M059J (cell line): Measurements from ENCODE around the gene ALOX15B. TPM values are rescaled to one million over a fixed set of nuclear protein-coding genes. Genes with fewer than 3 reads are reported as not detected.
"Not testable (repeated sequence)": the region's sequence is repeated elsewhere in the genome, so short reads cannot be mapped to it uniquely, and the experiment has no call there.

Source experiments
- DNase-seq: peaks from one replicate; pipeline ENCODE4 v3.0.0-alpha.2; 2012; ENCODE audit warnings: low read depth
- total RNA-seq: library from RNA; depleted of rRNA; stranded (reverse); fragments of >200 nt; shearing (Covaris generic); gene quantifications from 2 replicates; pipeline ENCODE4 v1.2.3, GENCODE V29; 2014

Gene ALOX15B
- total RNA-seq, 1 experiment from 2014 or later, result not detected

DNA sequence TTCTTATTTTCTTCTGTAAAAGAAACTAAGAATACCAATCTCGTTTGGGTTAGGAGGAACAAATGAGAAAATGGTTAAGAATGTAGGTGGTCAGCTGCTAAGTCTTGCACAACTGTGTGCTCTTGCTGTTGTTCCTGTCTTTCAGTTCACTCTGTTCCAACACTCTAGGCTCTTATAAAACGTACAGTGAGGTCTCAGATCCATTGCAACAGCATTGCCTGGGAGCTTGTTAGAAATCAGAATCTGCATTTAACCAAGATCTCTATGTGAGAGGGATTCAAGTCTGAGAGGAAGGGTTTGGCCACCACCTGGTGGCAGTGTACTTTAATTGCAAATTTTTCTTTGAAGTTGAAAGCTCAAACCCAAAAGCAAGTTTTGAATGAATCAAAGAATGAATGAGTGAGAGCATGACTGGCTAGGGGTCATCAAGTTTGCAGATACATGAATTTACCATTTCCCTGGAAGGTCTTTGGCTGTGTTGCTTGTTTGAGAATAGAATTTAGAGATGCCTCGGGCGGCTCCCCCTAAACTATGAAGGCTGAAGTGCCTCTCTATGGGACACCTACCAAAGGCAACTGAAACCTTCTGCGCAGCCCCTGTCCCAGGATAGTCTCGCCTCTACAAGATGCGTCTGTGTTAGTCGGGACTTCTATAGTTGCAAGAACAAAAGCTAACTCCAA, 2.5 kb downstream of the ALOX15B start:
- DNase-seq, result peak; percentile 59

- DNase-seq, result no peak
Measured at GRCh38 chr17:8041979-8042378, 3.1 kb downstream of the ALOX15B start.

DNA sequence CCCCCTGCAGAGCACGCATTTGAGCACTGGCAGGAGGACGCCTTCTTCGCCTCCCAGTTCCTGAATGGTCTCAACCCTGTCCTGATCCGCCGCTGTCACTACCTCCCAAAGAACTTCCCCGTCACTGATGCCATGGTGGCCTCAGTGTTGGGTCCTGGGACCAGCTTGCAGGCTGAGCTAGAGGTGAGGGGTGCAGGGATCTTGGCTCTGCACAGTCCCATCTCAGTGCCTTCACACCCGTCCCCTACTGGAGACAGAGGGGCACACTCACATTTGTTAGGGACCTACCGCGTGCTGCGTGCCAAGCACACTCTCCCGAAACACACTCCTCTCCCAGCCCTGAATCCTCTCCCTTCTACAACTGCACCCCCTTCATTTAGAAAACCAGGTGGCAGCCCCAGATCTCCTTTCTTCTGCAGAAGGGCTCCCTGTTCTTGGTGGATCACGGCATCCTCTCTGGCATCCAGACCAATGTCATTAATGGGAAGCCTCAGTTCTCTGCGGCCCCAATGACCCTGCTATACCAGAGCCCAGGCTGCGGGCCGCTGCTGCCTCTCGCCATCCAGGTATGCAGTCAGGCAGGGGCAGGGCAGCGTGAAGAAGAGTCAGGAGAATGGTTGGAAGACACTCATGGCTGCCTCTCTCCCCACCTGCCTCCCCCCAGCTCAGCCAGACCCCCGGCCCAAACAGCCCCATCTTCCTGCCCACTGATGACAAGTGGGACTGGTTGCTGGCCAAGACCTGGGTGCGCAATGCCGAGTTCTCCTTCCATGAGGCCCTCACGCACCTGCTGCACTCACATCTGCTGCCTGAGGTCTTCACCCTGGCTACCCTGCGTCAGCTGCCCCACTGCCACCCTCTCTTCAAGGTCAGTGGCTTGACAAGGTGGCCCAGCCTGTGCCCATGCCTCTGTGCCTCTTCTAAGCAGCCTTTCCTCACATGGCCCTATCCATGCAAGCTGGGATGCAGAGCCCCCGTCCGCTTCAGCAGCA, 6.3 kb downstream of the ALOX15B start:
- no peak for DNase-seq

DNA sequence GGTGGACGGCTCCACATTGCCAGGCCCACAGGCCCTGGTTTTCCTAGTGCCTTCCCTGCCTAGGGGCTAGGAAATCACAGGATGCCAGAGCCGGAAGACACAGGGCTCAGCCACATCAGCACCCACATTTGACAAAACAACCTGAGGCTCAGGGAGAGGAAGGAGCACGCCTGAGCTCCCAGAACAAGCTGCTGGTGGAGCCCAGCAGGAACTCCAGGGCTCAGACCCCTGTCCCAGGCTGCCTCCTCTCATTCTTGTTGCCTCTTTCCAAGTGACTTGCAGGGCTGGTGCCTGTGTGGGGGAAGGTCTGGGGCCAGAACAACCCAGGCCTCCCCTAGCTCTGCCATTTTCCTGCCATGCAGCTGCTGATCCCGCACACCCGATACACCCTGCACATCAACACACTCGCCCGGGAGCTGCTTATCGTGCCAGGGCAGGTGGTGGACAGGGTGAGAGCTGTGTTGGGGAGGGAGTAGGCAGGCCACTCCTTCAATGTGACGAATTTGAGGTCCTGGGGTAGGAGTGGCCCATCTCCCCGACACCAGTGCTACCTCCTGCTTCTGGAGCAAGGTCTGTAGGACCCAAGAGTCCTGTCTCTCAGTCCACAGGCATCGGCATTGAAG, 7.6 kb downstream of the ALOX15B start:
- no peak for DNase-seq

DNA sequence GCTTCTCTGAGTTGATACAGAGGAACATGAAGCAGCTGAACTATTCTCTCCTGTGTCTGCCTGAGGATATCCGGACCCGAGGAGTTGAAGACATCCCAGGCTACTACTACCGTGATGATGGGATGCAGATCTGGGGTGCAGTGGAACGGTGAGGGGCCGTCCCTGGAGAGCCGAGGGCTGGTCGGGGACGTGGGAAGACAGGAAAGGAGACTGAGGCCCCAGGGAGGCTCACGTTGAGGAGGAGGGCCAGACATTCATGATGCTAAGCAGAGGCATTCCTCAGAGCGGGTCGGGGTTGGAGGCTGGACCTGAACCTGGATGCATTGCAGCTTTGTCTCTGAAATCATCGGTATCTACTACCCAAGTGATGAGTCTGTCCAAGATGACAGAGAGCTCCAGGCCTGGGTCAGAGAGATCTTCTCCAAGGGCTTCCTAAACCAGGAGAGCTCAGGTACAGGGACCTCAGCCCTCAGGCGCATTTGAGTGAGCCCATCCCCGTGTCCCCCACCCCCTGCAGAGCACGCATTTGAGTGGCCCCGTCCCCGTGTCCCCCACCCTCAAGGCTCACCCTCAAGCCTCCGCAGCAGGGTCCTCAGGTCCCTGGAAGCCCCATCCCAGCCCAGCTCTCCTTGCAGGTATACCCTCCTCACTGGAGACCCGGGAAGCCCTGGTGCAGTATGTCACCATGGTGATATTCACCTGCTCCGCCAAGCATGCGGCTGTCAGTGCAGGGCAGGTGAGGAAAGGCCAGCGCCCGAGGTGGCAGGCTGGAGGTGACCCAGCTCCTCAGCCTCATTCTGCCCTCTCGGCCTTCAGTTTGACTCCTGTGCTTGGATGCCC, 8.3 kb downstream of the ALOX15B start:
- DNase-seq, result no peak

DNA sequence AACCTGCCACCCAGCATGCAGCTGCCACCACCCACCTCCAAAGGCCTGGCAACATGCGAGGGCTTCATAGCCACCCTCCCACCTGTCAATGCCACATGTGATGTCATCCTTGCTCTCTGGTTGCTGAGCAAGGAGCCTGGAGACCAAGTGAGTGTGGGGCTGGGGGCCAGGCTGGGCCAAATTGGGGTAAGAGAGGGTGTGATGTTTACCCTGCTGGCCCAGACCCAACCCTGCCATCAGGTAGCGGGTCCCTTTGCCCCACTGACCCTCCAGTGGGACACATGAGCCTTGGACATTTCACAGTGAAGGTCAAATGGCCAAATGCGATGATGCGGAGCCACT, 8.9 kb downstream of the ALOX15B start:
- DNase-seq, result no peak

- no peak for DNase-seq
Measured at GRCh38 chr17:8048236-8048635, 9.4 kb downstream of the ALOX15B start.

DNA sequence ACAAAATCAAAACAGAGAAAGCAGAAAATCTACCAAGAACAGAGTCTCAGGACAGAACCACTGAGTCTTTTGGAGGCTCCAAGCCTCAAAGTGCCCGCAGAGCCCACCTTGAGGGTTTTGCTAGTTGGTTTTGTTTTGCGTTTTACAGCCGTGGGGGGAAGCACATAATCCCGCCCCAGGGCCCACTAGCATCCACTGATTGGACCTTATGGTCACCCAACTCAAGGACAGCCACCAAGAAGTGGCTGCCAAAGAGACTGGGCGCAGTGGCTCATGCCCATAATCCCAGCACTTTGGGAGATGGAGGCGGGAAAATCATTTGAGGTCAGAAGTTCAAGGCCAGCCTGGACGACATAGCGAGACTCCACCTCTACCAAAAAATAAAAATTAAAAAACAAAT, 9.9 kb downstream of the ALOX15B start:
- DNase-seq, result no peak

DNA sequence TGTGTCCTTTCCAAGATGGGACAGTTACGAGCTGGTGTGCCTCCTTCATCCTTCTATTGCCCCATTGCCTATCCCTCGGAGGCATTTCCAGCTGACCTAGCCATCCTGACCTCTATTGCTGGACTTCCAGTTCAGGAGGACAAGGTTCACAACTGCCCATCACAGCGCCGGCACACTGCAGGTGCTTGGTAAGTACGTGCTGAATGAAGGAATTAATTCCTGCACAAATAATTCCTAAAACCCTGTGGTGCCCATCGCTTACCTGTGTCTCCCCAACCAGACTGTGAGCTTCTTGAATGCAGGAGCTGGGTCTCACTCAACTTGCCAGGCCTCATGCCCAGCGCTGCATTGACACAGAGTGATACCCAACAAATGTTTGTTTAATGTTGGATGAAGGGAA, 13.0 kb downstream of the ALOX15B start:
- DNase-seq, result no peak

- DNase-seq, result no peak
Measured at GRCh38 chr17:8052256-8053252, 13.7 kb downstream of the ALOX15B start.

- peak; percentile 9 for DNase-seq
Measured at GRCh38 chr17:8053600-8053999, 14.7 kb downstream of the ALOX15B start.

- DNase-seq, result no peak
Measured at GRCh38 chr17:8055851-8056231, 17.0 kb downstream of the ALOX15B start.

DNA sequence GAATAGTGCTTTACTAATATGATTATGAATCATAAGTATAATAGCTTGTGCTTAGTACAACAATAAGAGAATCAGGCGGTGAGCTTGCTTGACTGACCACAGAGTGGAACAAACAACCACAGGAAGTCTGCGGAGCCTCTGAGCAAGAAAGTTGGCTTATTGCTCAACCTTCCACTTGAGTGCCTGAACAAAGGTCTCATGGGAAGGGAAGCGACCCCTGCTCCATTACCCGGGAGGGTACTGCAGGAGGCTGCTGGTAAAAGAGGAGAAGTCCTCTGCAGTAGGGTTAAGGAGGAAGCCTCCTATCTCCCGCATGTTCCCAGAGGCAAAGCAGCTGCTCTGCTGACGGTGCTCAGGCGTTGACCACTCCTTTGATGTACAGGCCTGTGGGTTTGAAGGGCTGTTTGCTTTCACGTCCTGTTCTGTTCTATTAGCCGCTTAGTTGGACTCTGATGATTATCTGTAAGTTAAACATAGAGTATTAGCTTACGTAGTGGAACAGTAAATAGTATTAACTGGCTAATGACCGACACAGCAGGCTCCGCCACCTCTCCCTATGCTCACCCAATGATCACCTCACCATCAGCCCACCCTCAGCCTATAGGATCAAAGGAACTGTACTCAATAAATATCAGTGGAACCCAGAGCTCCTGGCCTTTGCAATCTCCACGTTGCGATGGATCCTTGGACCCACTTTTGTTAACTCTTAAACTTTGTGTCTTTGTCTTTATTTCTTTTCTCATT, 17.5 kb downstream of the ALOX15B start:
- peak; percentile 50 for DNase-seq

GRCh38 chr17:8056976-8057625, 18.2 kb downstream of the ALOX15B start:
- no peak for DNase-seq

DNA sequence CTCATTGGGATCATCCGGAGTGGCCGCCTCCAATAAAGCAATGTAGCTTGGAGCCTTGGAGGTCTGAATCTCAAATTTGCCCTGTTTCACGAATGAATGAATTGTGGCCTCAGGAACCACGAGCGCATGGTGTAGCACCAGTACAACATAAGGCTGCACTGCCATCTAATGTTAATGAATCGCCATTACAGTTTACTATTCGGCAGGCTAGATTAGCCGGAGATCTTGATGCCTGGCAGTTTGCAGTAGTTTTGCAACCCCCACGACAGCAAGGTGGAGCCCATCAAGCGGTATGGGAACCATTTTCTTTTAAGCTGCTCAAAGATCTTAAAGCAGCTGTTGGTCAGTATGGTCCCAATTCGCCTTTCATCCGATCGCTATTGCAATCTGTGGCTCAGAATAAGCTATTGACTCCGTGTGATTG, 18.8 kb downstream of the ALOX15B start:
- DNase-seq, result peak; percentile 72

DNA sequence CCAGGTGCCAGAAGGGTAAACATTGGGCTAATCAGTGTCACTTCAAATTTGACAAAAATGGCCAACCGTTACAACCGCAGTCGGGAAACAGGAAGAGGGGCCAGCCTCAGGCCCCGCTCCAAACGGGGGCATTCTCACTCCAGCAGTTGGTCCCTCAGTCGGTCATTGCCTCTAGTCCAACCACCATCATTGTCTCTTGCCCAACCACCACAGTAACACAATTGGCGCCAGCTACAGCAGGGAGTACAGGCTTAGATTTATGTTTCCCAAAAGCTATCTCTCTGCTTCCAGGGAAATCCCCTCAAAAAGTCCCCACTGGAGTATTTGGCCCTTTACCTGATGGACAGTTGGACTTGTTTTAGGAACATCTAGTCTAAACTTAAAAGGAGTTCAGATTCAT, 20.3 kb downstream of the ALOX15B start:
- DNase-seq, result no peak

DNA sequence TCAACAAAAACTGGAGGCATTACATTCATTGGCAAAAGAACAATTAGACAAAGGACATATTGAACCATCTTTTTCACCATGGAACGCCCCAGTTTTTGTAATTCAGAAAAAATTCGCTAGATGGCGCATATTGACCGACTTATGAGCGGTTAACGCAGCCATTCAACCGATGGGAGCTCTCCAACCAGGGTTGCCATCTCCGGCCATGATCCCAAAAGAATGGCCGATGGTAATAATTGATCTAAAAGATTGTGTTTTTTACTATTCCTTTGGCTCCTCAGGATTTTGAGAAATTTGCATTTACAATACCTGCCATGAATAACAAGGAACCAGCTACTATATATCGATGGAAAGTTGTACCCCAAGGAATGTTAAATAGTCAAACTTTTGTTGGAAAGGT, 21.4 kb downstream of the ALOX15B start:
- peak; percentile 64 for DNase-seq

GRCh38 chr17:8061851-8062250, 23.0 kb downstream of the ALOX15B start:
- DNase-seq, result not testable (repeated sequence)

DNA sequence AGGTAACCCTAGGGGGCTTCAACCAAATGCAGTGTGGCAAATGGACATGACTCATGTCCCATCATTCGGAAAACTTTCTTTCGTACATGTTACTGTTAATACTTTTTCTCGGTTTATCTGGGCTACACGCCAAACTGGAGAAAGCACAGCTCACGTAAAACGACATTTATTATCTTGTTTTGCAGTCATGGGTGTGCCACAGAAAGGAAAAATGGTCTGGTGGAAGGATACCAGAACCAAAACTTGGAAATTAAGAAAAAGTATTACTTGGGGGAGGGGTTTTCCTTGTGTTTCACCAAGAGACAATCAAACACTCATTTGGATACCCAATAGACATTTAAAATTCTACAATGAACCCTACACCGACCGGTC, 23.6 kb downstream of the ALOX15B start:
- DNase-seq, result peak; percentile 39
